Testis (tissue), 2 donors: Measurements from ENCODE around the gene HSFX2.

Experiments used
- CTCF ChIP-seq, 3 experiments: fragments of 450-650 bp in 2 of 3; fragments of 200-600 bp in 1 of 3; sonication (generic) in 1 of 3; IDR thresholded peaks; one replicate each; pipeline ENCODE4 v1.5.1; 2016 to 2019; ENCODE audit warnings: antibody characterized with exemption in 3 of 3, mild to moderate bottlenecking in 2 of 3, moderate library complexity in 1 of 3
- POLR2A ChIP-seq: fragments of 450-650 bp; IDR thresholded peaks from one replicate; pipeline ENCODE4 v1.6.1; 2017; ENCODE audit warnings: antibody characterized with exemption, mild to moderate bottlenecking, moderate library complexity

- no peak for TF ChIP-seq CTCF (IDR thresholded peaks at IDR 0.05)
- TF ChIP-seq POLR2A = no peak
Measured at GRCh38 chrX:149639568-149639967, 44.5 kb upstream of the HSFX2 start.
